SKM-1 treated with dmso at 0.1 percent for 144 hours (cell line): Measurements from ENCODE around the gene VEZF1.
A peak's percentile ranks its signal among the peaks of the same experiment; 100 is the strongest.

Source experiments
- DNase-seq: peaks from one replicate; lab custom pipeline; 2025; ENCODE audit not compliant: unreplicated experiment; lab: John Stamatoyannopoulos, UW

VEZF1 gene

DNA sequence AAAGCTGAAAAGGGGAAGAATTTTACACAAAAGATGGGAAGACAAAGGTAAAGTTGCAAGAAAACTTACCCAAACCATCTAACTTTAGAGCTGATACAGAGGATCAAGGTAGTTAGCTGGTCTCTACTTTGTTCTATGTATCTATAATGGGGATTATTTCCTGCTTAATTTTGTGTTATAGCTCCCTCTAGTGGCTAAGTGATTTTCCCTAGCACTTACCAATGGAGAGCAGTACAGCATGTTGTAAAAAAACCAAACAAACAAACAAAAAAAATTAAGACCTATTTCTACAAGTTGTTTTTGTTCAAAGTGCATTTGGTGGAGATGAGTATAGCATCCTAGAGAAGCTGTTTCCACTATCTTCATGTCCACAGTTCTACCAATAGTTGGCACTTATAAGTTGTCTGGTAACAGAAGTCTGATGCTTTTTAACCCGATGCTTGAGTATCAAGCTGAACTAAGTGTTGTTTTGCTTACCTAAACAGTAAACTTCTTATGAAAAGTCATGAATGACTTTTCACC is 11.5 kb upstream of the VEZF1 start:
- DNase-seq = peak; percentile 58

DNA sequence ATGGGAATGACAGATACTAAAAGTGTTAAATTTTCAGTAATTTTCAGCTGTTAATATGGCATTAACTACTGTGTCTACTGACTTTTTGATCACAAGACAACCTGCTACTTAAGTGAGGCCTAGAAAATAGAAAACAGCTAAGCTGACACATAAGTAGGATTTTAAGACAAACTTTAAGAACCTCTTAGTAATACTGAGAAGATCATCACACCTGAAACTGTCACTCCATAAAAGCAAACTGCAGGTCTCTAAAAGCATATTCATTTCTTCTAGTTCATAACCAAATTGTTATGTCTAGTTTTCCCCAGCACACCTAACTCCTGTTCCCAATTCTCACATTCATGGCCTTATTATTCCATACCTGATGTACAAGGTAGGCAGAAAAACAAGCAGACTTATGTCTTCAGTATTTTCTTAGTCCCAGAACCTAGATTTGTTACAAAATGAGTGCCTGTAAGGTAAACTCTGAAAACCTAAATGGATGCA is 11.0 kb upstream of the VEZF1 start:
- DNase-seq = no peak

DNA sequence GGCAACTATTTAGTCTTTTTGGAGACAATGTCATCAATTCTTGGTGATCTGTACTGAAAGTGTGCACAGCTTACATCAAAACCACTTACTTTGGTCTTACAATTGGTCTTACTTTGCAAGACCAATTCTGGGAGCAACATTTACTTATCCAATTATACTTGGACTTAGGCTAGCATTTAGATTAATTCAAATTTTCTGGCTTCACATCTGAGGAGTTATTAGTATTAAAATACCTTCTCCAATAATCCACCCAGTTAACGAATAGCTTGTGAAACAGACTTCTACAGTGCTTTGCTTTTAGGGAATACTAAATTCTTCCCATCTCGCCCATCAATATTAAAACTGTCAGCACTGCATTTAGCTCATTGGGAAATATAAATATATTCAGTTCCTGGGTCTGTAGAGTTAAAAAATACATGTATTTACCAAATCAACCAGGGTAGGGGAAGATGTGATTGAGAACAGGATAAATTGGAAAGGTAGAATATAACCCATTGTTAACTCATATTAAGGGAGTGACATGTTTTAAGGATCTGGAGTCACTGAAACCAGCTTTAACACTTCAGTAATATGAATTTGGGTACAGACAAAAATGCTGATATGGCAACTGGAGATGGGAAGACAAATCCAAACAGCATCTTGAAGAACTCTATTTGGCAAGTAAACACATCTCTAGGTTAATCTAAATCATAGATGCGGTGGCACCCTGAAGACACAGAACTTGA is 9.2 kb upstream of the VEZF1 start:
- DNase-seq = no peak

- DNase-seq = peak; percentile 84
These were observed 7.3 kb upstream of the VEZF1 start for GRCh38 chr17:57995076-57995956.

GRCh38 chr17:57994436-57994835 is 6.4 kb upstream of the VEZF1 start:
- no peak for DNase-seq

- peak; percentile 45 for DNase-seq
These were observed 5.7 kb upstream of the VEZF1 start for GRCh38 chr17:57993471-57994365.

GRCh38 chr17:57991537-57991936 is 3.5 kb upstream of the VEZF1 start:
- DNase-seq = no peak

DNA sequence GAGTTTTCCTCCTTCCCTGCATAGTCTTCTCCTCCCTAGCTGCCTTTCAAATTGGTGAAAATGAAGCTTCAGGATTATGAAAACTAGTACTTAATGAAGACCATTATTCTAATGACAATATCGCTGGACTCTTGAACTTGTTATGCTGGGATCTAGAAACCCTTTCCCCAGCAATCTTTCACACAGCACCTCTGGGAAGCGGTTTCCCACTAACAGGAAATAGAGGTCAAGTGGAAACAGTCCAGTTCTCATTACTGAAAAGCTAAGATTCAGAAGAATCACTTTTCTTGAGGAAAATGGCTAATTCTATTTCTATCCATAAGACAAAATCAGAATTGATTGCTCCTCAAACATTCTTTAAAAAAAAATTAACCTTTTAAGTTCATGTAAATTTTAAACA is 2.0 kb upstream of the VEZF1 start:
- no peak for DNase-seq

DNA sequence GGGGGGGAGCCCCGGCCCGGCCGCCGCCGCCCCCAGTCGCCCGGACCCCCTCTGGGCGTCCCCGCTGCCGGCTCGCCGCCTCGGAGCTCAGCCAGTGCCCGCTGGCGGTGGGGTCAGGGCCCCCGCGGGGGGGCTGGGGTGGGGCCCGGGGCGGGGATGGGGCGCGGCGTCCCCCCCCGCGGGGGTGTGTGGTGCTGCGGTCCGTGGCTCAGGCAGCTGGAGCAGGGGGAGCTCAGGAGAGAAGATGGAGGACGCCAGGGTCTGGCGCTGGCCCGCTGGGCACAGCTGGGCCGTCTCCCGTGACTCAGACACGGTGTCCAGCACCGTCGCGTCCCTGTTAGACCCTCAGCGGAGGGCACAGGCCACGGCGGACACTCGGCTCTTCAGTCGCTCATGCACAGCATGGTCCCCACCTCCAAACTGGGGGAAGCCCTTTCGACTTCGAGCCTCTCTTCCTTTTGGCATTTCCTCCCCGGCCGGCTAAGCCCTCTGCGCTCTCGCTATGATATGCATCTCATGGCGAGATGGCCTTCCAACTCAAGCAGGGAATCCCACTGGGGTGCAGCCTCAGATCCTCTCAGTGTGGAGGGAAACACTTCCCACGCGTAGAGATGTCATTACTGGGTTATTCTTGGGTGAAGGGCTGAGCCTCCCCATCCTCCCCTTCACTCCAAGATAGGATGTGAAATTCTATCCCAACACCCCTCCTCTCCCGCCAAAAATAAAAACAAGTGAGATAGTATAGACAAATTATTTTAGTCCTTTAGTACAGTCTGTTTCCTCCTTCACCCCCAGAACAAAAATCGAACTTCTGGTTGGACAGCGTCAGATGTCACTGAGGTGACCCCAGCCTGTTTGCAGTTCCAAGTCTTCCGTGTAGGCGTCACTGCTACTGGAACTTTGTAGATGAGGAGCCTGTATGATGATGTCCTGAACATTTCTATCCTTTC is 522 bp upstream of the VEZF1 start:
- DNase-seq = peak; percentile 59

GRCh38 chr17:57986841-57987580 is 1.0 kb downstream of the VEZF1 start:
- no peak for DNase-seq

DNA sequence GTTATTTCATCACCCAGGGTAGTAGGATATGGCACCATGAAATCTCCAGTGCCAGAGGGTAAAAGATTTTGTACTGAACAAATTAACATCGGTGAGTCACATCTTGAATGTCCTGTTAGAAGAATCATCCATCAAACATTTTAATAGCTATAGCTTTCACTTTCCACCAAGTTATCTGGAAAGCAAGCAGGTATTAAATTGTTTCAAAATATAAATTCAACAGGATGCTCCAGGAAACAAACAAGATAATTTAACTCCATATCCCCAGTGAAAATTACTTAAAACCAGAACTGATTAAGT is 2.4 kb downstream of the VEZF1 start:
- no peak for DNase-seq

DNA sequence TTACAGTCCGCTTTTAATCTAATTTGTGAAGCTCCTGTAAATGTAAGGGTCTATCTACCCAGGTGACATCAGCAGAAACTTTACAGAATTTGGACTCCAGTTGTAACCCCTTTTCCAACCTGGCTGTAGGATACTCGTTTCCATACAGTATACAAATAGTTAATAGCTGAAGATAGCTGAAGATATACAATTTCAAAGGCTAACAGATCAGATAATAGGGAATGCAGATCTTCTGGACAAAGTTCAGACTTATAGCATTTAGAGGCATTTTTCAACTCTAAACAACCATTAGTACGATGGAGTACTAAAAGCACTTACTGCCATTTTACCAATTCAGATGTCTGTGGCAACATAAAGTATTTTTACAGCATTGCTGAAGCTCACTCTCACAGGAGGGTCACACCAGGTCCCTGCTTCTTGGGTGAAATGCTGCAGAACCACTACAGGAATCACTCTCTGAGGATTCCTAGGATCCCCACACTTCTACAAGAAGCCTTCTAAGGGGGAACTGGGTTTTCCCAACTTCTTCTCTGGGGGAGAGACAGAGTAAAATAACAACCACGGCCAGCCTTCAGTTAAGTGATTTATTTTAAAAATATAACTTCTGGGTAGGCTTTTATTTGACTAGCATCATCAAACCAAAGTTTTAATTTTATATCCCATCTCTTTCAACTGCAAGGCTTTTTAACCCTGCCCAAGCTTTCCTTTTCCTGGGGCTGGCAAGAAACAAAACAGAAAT is 2.9 kb downstream of the VEZF1 start:
- DNase-seq = no peak

GRCh38 chr17:57984261-57984890 is 3.7 kb downstream of the VEZF1 start:
- no peak for DNase-seq

DNA sequence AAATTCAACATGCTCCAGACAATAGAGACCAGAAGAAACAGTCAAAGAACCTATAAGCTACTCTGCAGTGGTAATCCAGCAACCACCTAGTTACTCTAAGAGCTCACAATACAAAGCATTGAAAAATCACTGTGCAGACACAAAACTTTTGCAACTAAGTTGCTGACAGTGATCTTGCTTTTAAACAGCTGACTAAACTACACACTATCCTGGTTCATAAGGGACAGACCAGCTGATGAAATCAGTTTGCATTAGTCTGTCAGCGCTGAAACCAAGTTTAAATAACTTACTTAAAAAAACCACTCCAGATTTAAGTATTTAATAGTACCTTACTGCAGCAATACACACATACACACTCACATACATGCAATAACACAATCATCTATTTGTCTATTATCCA is 4.6 kb downstream of the VEZF1 start:
- DNase-seq = no peak

DNA sequence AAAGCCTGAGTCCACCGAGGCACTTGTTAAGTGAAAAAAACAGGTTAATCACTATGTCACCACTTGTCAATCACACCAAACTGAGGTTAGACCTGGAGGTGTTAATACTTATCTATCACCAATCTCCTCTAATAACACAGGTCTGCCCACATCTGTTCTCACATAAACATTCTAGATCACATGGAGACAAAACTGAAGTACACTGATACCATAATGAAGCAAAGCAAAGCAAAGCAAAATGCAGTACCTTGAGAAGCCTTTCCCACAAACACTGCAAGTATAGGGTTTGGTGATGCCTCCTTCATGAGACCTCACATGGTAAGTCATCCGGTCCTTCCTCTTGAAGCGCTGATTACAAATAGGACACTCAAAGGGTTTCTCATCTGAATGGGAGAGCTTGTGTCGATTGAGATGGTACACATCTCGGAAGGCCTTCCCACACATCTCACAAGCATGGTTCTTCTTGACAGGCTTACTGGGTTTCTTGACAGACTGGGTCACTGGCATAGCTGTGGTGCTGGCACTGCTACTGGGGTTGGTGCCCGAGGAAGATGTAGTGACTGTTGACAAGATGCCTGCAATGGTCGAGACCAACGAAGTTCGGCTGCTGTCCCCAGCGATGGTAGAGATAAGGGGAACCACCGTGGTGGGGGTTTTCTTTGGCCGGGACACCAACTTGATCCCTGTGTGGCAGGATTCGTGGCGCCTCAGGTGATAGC is 5.4 kb downstream of the VEZF1 start:
- no peak for DNase-seq

DNA sequence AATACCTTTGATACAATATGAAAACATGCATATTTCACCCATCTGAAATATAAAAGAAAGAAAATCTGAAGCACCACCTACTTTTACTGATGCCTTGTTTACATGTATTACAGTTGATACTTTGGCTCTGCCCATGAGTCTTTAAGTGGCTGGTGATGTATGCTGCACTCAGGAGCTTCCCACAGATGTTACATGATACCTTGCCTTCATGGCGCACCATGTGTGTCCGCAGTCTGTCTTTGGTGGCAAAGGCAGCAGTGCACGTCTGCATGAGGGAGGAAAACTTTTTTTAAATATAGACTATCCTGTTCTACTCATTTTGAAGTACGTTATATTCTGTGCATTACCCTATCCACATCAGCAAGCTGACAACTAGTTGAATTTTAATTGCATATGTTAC is 7.5 kb downstream of the VEZF1 start:
- no peak for DNase-seq

DNA sequence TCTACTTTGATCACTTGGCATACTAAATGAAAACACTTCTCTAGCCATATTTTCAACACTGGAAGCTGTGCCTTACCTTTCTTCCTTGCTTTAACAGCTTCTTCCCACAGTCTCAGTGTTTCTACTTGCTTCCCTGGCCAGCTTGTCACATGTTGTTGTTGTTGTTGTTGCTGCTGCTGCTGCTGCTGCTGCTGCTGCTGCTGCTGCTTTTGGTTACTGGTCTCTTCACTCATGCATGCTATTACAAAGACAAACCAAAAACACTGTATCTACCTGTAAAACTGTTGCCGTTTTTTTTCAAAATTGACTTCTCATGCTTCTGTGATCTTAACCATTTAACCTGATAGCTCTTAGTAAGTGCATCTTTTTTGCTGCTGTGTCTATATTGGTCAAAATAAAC is 9.0 kb downstream of the VEZF1 start:
- DNase-seq = no peak

GRCh38 chr17:57976594-57976993 is 11.5 kb downstream of the VEZF1 start:
- no peak for DNase-seq
